GM19099 (cell line): ENCODE results near the gene SIL1.

Experiments
- POLR2A ChIP-seq: IDR thresholded peaks from 3 replicates; pipeline ENCODE4 v1.6.1; 2011; ENCODE audit warnings: low read depth; ENCODE audit not compliant: insufficient read length; ENCODE audit errors: extremely low read depth

The SIL1 gene

GRCh38 chr5:139131921-139132432, 66.2 kb downstream of the SIL1 start:
- no peak for TF ChIP-seq POLR2A

DNA sequence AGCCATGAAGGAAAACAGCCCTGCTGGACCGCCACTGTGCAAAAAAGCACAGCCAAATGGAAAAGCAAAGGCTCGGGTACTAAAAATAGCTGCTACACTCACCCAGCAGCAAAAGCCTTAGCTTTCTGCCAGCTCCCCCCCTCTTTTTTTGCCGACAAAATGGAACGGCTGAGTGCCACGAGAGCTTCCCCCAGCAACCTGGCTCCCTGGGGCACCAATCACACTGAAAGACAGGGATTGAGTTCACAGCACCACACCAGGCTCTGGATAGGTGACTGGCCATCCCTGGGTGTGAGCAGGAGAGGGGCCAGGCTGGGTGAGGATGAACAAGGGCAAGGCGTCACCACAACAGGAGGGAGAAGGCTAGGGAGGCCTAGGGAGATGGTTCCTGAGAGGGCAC, 66.7 kb downstream of the SIL1 start:
- no peak for TF ChIP-seq POLR2A

- no peak for TF ChIP-seq POLR2A
Observed at GRCh38 chr5:139131062-139131461, 67.1 kb downstream of the SIL1 start.

DNA sequence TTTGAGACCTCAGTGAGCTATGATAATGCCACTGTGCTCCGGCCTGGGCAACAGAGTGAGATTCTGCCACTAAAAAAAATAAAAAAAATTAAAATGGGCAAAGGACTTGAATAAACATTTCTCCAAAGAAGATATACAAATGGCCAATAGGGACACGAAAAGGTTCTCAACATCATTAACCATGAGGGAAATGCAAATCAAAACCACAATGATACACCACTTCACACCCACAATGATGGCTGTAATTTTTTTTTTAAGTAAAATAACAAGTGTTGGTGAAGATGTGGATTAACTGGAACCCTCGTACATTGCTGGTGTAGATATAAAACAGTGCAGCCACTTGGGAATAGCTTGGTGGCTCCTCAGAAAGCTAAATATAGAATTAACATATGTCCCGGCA, 68.0 kb downstream of the SIL1 start:
- no peak for TF ChIP-seq POLR2A

DNA sequence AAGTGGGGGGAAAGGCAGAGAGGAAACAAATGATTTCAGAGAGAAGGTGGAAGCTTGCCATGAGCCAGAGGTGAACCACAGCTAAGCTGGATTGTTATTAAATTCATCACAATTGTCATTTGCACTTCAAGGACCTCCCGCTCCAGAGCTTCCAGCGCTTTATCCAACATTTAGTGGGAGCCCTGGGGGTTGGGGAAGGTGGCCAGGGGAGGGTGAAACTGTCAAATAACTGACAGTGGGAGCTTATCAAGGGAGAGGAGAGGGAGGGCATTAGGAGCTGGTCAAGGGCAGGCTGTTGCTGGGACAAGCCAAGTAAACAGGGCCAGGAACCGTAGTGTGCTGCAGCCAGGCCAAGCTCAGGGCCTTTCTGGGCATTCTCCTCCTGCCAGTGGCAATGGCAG, 71.5 kb downstream of the SIL1 start:
- TF ChIP-seq POLR2A: no peak

DNA sequence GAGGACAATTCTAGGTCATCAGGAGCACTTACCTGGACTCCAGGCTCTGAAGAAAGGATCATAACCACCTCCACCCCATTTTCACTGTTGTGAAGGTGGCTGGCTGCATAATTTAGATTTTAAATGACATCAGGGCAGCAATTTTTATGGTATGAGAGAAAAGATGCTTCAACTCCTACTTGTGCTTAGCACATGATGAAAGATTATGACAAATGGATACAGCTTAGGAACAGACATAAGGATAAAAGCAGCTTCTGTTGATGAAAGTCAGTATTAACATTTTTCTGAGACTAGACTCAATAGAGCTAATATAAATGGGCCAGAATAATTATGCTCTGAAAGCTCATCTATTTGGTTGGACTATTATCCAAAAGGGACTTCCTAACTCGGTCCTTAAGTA, 72.2 kb downstream of the SIL1 start:
- TF ChIP-seq POLR2A: no peak

DNA sequence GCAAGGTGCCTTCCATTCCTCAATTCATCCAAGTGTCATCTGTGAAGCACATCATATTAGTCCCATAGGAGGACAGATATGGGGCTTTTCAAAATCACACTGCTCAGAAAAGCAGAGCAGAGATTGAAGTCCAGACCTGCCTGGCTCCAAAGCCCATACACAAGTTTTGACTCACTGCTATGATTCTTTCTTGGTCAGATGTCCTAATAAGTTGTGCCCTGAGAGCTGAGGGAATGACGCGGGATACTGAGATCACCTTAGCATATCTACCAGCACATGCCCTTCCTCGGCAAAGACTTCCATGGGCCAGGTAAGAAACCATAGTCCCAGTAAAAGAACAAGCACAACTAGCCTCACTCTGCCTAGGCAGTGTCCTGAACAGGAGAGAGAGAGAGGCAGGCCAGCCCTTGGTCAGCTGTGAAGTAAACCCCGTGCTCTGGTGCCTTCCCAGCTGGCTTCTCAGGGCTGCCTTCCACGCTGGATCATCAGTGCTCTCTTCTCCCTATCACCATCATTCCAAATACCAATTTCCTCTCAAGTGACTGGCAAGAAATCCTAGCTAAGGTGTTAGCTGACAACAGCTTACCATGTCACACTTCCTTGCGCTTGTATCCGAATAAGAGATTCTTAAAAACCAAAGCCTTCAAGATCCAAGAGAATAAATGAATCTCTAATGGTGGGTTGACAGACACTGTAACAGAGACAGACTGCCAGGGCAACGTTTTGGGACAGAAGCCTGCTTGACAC, 73.2 kb downstream of the SIL1 start:
- no peak for TF ChIP-seq POLR2A

DNA sequence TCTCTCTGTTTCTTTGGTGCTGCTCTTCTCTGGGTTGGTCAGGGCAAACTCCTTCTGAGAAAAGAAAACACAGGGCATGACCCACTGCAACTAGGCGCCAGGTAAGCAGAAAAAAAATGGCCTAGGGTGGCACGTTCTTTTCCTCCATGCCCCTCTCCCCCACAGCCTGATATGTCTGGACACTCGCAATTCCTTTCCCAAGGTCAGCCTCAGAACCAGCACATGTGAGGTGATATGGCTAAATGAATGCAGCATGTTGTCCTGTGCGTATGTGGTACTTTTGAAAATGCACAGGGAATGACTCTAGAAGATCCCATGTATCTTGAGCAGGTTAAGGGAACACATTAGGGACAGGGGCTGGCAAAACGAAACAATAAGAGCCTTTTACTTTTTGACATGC, 77.0 kb downstream of the SIL1 start:
- TF ChIP-seq POLR2A: no peak

DNA sequence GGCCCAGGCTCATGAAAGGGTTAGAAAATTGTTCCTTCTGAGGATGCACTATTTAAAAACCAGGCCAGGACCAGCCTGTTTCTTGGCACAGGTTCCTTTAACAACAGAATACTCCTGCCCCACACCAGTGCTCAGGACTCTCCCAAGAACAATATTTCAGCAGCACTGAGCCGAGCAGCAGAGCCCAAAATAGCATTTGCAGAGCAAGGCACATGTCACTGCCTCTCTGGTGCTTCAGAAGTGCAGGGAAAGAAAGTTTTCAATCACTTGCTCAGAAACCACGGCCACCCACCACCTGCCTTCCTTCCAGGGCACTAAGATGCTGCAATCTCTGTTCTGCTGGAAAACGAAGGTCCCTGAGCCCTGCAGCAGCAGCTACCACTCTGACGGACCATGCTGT, 77.6 kb downstream of the SIL1 start:
- no peak for TF ChIP-seq POLR2A

GRCh38 chr5:139118804-139119203, 79.4 kb downstream of the SIL1 start:
- TF ChIP-seq POLR2A: no peak

GRCh38 chr5:139117342-139117884, 80.8 kb downstream of the SIL1 start:
- no peak for TF ChIP-seq POLR2A

DNA sequence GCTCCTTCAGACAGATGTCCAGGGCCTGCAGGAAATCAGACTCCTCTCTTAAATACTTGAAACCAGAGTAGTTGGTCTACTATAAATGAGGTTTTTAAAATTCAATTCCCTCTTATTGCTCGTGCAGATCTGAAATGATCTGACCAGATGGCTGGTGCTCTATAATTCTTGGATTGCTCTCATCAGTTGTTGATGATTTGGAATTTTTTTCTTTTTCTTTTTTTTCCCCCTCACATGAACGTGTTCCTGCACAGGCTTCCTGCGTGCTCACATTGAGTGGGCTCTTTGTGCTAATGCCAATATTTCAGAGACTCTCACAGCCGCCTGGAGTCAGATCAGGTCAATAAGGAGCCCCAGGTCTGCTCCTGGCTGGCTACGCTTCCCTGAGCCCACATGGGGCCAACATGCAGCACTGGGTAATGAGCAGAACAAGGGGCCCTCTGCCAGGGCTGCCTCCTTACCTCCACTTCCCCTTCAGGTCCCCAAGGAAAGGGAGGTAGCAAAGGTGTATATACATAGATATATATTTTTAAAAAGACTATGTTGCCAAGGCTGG, 82.0 kb downstream of the SIL1 start:
- TF ChIP-seq POLR2A: no peak

- TF ChIP-seq POLR2A: no peak
Observed at GRCh38 chr5:139113892-139114291, 84.3 kb downstream of the SIL1 start.

GRCh38 chr5:139110526-139111168, 87.5 kb downstream of the SIL1 start:
- TF ChIP-seq POLR2A: no peak

DNA sequence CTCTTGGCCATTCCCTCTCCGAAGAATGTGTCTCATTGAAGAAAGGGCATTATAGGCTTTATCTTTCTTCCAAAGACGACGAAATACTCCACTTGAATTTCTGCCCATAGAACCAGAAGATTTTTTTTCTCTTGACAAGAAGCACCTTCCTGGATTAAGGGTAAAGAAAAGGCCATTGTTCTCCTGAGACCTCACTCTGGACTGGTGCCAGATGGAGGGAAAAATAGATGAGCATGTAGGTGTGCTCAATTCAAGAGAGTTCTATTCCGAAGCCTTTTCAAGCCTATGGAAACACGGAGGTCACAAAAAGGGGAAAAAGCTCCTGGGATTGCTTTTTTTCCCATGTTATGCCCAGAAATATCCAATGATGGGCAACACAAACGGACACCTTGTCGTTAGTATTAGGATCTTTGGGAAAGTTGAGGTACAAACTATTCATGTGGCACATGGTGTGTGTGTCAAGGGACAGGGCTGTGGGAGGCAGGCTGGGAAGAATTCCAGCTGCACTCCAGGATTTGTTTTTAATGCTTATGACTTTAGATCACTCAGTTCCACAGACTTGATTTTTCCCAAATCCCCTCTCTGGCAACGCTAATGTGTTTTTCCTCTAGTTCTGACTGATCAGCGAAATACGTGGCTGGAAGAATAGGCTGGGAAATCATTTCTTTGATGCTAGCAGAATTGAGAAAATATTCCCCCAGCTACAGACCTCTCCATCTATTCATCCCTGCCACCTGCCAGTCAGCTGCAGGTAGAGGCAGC, 89.9 kb downstream of the SIL1 start:
- TF ChIP-seq POLR2A: no peak

DNA sequence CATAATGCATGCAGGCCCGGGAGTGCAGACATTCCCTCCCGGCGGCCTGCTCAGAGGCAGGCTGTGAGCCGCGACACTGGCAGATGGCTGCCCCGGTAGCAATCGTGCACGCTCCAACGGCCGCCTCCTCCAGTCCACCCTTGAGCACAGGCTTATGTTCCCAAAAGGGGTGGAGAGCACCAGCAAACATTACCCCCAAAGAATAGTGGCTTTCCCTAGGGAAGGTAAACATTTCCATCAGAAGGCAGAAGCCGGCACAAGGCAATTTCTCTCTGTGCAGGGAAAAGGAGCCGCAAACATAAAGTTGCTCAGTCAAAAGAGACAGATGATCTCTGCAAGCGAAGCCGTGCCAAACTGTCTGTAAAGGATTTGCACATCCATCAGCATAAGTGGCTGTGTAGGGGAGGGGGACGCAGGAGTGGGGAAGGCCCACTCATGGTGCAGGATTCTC, 92.5 kb downstream of the SIL1 start:
- TF ChIP-seq POLR2A: no peak
